ENCODE results near the gene CDH24. TPM values are rescaled to one million over a fixed set of nuclear protein-coding genes. Genes with fewer than 3 reads are reported as not detected.

CDH24 gene
- total and polyA plus RNA-seq, 2 of the 13 experiments (the other 11 are each of a cell fraction or from before 2014, with no cell fraction given) = 0.69 to 0.99 TPM

DNA sequence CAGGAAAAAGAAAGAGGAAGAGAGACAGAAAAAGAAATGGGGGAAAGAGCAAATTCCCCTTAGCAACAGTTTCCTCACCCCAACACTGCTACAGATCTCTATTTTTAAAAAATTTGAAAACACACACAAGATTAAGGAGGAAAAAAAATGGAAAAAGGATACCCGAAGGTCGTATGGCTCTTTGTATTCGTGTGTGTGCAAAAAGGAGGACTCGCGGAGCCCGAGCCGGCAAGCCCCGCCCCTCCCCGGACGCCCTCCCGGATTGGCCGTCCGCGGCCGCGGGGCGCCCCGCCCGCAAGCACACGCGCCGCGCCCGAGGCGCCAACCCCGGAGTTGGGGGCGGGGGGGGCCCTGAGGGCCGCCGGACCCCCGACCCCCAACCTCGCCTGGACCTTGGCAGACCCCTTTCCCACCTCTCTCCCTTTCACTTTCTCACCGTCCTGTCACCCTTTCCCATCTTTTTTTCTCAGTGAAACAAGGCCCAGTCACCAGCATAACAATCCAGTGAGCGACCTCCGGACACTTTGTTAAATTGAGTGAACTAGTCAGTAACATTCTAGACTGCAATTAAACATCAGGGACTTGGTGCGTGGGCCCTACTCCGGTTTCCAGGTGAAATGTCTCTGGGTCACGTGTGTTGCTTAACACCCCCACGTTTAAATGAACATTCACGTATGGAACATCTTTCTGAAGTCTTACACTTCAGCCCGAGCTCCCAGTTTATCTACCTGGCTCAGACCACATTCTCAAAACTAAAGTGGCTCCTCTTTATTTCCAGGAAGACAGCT lies 47.2 kb downstream of the CDH24 start, which contains the start of gene C14orf93 (continued):
- TF ChIP-seq ZNF354B (CRISPR knock-in tag; IDR thresholded peaks at IDR 0.05) (no peak; the same call in 1 of the 2 replicates), RARA (CRISPR knock-in tag; IDR thresholded peaks at IDR 0.05) (no peak), TCF7L2 (IDR thresholded peaks at IDR 0.05; ENCODE audit: low read depth, low read length) (no peak), RFX5 (IDR thresholded peaks at IDR 0.05; ENCODE audit: low read depth, low read length) (no peak), RXRB (CRISPR knock-in tag; IDR thresholded peaks at IDR 0.05; ENCODE audit: borderline replicate concordance) (0 out of 2 replicates have a peak, but pooled peaks have one; percentile 8), SMARCC2 (IDR thresholded peaks at IDR 0.05) (no peak), RELA (CRISPR knock-in tag; IDR thresholded peaks at IDR 0.05) (0 out of 2 replicates have a peak, but pooled peaks have one; percentile 34), SOX6 (IDR thresholded peaks at IDR 0.05) (no peak), SOX6 (CRISPR knock-in tag; IDR thresholded peaks at IDR 0.05) (no peak), ZNF781 (CRISPR knock-in tag; IDR thresholded peaks at IDR 0.05; ENCODE audit: borderline replicate concordance, not compliant biosample characterization) (no peak), REPIN1 (CRISPR knock-in tag; IDR thresholded peaks at IDR 0.05; ENCODE audit: borderline replicate concordance, low read depth) (peak; percentile 34; the same call in 1 of the 2 replicates)
- TF ChIP-seq, protein P1, sequence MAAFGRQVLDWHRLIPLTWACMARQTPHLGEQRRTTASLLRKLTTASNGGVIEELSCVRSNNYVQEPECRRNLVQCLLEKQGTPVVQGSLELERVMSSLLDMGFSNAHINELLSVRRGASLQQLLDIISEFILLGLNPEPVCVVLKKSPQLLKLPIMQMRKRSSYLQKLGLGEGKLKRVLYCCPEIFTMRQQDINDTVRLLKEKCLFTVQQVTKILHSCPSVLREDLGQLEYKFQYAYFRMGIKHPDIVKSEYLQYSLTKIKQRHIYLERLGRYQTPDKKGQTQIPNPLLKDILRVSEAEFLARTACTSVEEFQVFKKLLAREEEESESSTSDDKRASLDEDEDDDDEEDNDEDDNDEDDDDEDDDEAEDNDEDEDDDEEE (CRISPR knock-in tag; IDR thresholded peaks at IDR 0.05) = peak; percentile 26; the same call in 1 of the 2 replicates
- TF ChIP-seq, protein P2, sequence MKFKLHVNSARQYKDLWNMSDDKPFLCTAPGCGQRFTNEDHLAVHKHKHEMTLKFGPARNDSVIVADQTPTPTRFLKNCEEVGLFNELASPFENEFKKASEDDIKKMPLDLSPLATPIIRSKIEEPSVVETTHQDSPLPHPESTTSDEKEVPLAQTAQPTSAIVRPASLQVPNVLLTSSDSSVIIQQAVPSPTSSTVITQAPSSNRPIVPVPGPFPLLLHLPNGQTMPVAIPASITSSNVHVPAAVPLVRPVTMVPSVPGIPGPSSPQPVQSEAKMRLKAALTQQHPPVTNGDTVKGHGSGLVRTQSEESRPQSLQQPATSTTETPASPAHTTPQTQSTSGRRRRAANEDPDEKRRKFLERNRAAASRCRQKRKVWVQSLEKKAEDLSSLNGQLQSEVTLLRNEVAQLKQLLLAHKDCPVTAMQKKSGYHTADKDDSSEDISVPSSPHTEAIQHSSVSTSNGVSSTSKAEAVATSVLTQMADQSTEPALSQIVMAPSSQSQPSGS (CRISPR knock-in tag; IDR thresholded peaks at IDR 0.05) = 0 out of 2 replicates have a peak, but pooled peaks have one; percentile 5
- TF ChIP-seq, protein P3, sequence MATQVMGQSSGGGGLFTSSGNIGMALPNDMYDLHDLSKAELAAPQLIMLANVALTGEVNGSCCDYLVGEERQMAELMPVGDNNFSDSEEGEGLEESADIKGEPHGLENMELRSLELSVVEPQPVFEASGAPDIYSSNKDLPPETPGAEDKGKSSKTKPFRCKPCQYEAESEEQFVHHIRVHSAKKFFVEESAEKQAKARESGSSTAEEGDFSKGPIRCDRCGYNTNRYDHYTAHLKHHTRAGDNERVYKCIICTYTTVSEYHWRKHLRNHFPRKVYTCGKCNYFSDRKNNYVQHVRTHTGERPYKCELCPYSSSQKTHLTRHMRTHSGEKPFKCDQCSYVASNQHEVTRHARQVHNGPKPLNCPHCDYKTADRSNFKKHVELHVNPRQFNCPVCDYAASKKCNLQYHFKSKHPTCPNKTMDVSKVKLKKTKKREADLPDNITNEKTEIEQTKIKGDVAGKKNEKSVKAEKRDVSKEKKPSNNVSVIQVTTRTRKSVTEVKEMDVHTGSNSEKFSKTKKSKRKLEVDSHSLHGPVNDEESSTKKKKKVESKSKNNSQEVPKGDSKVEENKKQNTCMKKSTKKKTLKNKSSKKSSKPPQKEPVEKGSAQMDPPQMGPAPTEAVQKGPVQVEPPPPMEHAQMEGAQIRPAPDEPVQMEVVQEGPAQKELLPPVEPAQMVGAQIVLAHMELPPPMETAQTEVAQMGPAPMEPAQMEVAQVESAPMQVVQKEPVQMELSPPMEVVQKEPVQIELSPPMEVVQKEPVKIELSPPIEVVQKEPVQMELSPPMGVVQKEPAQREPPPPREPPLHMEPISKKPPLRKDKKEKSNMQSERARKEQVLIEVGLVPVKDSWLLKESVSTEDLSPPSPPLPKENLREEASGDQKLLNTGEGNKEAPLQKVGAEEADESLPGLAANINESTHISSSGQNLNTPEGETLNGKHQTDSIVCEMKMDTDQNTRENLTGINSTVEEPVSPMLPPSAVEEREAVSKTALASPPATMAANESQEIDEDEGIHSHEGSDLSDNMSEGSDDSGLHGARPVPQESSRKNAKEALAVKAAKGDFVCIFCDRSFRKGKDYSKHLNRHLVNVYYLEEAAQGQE (IDR thresholded peaks at IDR 0.05; ENCODE audit: borderline replicate concordance in 1 of 2, low read depth in 1 of 2, low read length in 2 of 2) = peak in 1 of 2 experiments; percentile 72; a peak in 2 of 4 replicates
- TF ChIP-seq, protein P4, sequence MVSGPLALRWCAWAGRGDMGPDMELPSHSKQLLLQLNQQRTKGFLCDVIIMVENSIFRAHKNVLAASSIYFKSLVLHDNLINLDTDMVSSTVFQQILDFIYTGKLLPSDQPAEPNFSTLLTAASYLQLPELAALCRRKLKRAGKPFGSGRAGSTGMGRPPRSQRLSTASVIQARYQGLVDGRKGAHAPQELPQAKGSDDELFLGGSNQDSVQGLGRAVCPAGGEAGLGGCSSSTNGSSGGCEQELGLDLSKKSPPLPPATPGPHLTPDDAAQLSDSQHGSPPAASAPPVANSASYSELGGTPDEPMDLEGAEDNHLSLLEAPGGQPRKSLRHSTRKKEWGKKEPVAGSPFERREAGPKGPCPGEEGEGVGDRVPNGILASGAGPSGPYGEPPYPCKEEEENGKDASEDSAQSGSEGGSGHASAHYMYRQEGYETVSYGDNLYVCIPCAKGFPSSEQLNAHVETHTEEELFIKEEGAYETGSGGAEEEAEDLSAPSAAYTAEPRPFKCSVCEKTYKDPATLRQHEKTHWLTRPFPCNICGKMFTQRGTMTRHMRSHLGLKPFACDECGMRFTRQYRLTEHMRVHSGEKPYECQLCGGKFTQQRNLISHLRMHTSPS (CRISPR knock-in tag; IDR thresholded peaks at IDR 0.05; ENCODE audit: low read depth) = no peak
- TF ChIP-seq, protein P5, sequence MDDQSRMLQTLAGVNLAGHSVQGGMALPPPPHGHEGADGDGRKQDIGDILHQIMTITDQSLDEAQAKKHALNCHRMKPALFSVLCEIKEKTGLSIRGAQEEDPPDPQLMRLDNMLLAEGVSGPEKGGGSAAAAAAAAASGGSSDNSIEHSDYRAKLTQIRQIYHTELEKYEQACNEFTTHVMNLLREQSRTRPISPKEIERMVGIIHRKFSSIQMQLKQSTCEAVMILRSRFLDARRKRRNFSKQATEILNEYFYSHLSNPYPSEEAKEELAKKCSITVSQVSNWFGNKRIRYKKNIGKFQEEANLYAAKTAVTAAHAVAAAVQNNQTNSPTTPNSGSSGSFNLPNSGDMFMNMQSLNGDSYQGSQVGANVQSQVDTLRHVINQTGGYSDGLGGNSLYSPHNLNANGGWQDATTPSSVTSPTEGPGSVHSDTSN (CRISPR knock-in tag; IDR thresholded peaks at IDR 0.05; ENCODE audit: borderline replicate concordance) = no peak
- TF ChIP-seq, protein P6, sequence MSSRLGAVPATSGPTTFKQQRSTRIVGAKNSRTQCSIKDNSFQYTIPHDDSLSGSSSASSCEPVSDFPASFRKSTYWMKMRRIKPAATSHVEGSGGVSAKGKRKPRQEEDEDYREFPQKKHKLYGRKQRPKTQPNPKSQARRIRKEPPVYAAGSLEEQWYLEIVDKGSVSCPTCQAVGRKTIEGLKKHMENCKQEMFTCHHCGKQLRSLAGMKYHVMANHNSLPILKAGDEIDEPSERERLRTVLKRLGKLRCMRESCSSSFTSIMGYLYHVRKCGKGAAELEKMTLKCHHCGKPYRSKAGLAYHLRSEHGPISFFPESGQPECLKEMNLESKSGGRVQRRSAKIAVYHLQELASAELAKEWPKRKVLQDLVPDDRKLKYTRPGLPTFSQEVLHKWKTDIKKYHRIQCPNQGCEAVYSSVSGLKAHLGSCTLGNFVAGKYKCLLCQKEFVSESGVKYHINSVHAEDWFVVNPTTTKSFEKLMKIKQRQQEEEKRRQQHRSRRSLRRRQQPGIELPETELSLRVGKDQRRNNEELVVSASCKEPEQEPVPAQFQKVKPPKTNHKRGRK (CRISPR knock-in tag; IDR thresholded peaks at IDR 0.05) = no peak
